ENCODE data around the gene TEX22.

TEX22 gene

DNA sequence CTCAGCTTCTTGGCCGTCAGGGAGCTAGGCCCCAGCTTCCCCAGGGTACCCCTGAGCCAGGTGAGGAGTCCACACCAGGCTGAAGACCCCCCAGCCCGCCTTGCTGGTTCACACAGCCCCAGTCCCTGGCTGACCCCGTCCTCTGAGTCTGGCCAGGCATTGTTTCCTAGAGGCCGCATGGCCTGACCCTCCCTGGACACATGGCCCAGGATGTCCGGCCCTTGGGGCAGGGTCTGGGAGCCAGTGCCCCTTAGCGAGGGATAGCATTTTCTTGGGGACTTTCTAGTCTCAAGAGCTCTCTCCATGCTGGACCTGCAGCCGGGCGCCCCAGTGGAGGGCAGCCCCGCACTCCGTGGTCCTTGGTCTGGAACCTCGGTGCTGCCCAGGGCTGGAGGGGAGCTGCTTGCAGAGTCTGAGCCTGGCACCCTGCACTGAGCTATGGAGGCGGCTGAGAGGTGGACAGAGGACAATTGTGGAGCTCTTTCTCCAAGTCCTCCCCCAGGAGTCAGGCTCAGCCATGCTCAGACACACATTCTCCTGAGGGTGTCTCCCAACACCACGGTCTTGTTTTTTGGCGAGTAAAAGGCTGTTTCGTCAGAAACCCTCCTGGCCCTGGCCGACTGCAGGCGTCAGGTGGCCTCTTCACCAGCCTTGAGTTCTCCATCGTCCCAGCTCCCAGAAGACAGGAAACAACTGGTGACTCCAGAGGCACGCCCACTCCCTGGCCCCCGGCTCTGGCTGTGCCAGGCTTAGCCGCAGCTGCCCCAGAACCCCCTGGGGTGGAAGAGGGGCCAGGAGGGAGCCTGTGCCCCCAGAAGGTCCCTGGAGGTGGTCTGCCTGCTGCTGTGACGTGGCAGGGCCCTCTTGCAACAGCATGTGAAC is 58.6 kb downstream of the TEX22 start:
- DNase-seq (ENCODE audit: low read depth): no peak

DNA sequence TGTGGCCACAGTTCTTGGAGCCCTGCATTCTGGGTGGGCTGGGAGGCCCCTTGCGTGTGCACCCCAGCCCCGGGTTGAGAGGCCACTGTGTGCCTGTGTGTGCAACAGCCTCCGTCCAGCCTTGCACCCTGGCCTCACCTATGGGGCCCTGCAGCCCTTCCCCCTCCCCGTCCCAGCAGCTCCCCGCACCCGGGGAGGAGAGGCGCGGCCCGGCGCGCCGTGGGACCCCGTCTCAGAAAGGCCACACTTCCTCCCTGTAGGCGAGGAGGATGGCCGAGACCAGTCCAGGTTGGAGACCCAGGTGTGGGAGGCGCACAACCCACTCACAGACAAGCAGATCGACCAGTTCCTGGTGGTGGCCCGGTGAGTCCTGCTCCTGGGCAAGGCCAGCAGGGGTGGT is 59.7 kb downstream of the TEX22 start:
- no peak for DNase-seq (ENCODE audit: low read depth)

DNA sequence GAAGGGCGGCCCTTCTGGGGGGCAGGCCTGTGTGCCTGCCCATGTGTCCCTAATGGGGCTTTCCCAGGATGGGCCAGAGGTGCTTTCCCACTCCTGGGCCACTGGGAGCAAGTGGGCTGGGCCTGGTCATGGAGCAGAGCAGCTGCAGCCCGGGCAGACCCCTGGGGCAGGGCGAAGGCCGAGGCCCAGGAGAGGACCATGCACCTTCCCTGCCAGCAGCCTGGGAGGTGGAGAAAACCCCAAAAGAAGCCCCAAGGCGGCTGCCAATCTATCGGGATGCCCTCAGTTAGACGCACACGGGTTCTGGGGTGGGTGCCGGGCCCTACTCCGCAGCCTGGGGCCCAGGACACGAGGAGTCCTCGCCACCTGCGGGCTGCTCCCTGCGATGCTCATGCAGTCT is 60.2 kb downstream of the TEX22 start:
- no peak for DNase-seq (ENCODE audit: low read depth)

- DNase-seq (ENCODE audit: low read depth): no peak
Observed at GRCh38 chr14:105460116-105460515, 61.8 kb downstream of the TEX22 start.

DNA sequence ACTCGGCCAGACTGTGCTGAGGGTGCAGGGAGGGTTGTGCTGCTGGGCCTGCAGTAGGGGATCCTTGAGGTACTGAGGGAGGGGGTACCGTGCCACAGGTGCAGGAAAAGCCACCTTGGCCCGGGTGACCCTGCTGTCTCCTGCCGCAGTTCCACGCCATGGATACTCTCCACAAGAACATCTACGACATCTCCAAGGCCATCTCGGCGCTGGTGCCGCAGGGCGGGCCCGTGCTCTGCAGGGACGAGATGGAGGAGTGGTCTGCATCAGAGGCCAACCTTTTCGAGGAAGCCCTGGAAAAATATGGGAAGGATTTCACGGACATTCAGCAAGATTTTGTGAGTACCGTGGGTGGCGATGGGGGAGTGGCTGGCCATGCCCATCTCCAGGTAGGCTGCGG is 62.3 kb downstream of the TEX22 start:
- DNase-seq (ENCODE audit: low read depth): no peak

GRCh38 chr14:105461903-105462302 is 63.6 kb downstream of the TEX22 start:
- DNase-seq (ENCODE audit: low read depth): no peak

All from stimulated activated CD4-positive, alpha-beta T cell treated with anti-CD3 and anti-CD28 coated beads, Interleukin-2, amount 100 ng/mL, for 4 hours (primary cell).